Body of pancreas (tissue), 4 donors: ENCODE data around the gene CEACAM5. TPM values are rescaled to one million over a fixed set of nuclear protein-coding genes. Genes with fewer than 3 reads are reported as not detected.
A peak's percentile ranks its signal among the peaks of the same experiment; 100 is the strongest.

Experiments
- ATAC-seq: fragments of 150-250 bp; one replicate; pipeline ENCODE4 v1.9.1; 2016
- DNase-seq, 4 donors: peaks; one replicate each; pipeline ENCODE4 v3.0.0-alpha.2; 2019
- H3K27ac ChIP-seq, 4 donors: fragments of 200-600 bp; sonication (generic); 1 replicate in 3 of 4; 2 replicates in 1 of 4; pipeline versions ENCODE4 v1.5.1 to v1.6.1; 2016 to 2019; ENCODE audit warnings: mild to moderate bottlenecking in 1 of 4, mixed read lengths in 1 of 4, moderate library complexity in 1 of 4
- H3K27me3 ChIP-seq, 2 donors: fragments of 200-600 bp; sonication (generic); one replicate each; pipeline ENCODE4 v1.6.0; 2016; ENCODE audit warnings: mild to moderate bottlenecking in 1 of 2
- H3K36me3 ChIP-seq, 2 donors: fragments of 200-600 bp; sonication (generic); replicated peaks in 1 of 2; 2 replicates each; pipeline ENCODE4 v1.5.1; 2016; ENCODE audit warnings: low read depth in 2 of 2; ENCODE audit not compliant: insufficient read depth in 1 of 2
- H3K4me1 ChIP-seq: fragments of 200-600 bp; sonication (generic); one replicate; pipeline ENCODE4 v1.6.0; 2016
- H3K4me3 ChIP-seq, 2 donors: fragments of 200-600 bp; sonication (generic); 1 replicate in 1 of 2; 2 replicates in 1 of 2; pipeline ENCODE4 v1.5.1; 2016 to 2019
- H3K9me3 ChIP-seq, 3 donors: fragments of 200-600 bp; sonication (generic); 1 replicate in 2 of 3; 2 replicates in 1 of 3; pipeline ENCODE4 v1.5.1; 2016
- CTCF ChIP-seq, 7 experiments: fragments of 450-650 bp in 4 of 7; fragments of 200-600 bp in 3 of 7; sonication (generic) in 3 of 7; IDR thresholded peaks; one replicate each; pipeline ENCODE4 v1.5.1; 2016 to 2019; ENCODE audit warnings: antibody characterized with exemption in 7 of 7
- POLR2A ChIP-seq, 3 donors: fragments of 450-650 bp; IDR thresholded peaks; one replicate each; pipeline ENCODE4 v1.6.1; 2016; ENCODE audit warnings: antibody characterized with exemption in 3 of 3, mild to moderate bottlenecking in 2 of 3
- WGBS, 2 donors: methylation state at CpG; one replicate each; pipeline ENCODE4 v1.1.5; 2017; 5-methylcytosine and 5-hydroxymethylcytosine counted together
- intact Hi-C: fragments of 100-400 bp; cut with DNase I; formaldehyde crosslinking; loops from one replicate; pipeline ENCODE4 v1.15.1; 2023
- total RNA-seq, 2 donors: library from RNA; depleted of rRNA; stranded (reverse); fragments of >200 nt; gene quantifications; one replicate each; pipeline ENCODE4 v1.1.0, GENCODE V29; 2016

The CEACAM5 gene
- total RNA-seq, 2 donors from 2014 or later, result 4.9 TPM; not detected in 1

DNA sequence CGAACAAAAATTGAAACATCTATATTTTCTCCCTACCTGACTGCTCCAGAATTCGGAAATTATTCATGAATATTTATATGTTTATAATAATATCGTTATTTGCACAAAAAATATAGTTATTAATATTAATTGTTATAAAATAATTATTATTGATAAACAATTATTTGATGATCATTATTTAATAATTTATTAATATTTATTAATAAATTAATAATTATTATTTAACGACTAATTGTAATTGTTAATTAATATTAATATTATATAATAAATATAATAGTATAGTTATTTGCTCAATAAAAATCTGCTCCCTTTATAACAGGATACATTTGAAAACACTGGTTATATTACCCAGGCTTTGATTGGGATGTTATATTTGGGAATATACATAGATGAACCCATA lies 61.2 kb downstream of the CEACAM5 start:
- Histone ChIP-seq H3K9me3 (no peaks in the 10 kb centered on the region), H3K4me3 (no peak overlapping the region), H3K4me1 (peaks cover 4% of the 10 kb centered on the region), H3K36me3 (no peaks in the 10 kb centered on the region), H3K27me3 (no peaks in the 10 kb centered on the region), H3K27ac (no peak overlapping the region)
- TF ChIP-seq POLR2A (IDR thresholded peaks at IDR 0.05), result no peak
- no peak for TF ChIP-seq CTCF (IDR thresholded peaks at IDR 0.05)
- ATAC-seq, result no peak
- 73 to 77% methylated on average over 4 of the region's 4 CpGs for WGBS, 2 donors
- intact Hi-C loops, result no loop called here
- DNase-seq, result no peak

DNA sequence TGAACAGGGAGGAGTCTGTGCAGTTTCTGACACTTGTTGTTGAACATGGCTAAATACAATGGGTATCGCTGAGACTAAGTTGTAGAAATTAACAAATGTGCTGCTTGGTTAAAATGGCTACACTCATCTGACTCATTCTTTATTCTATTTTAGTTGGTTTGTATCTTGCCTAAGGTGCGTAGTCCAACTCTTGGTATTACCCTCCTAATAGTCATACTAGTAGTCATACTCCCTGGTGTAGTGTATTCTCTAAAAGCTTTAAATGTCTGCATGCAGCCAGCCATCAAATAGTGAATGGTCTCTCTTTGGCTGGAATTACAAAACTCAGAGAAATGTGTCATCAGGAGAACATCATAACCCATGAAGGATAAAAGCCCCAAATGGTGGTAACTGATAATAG lies 63.0 kb downstream of the CEACAM5 start:
- intact Hi-C loops, result no loop called here
- Histone ChIP-seq H3K27ac (no peak overlapping the region), H3K9me3 (no peaks in the 10 kb centered on the region), H3K27me3 (no peaks in the 10 kb centered on the region), H3K36me3 (no peaks in the 10 kb centered on the region), H3K4me1 (peaks cover 4% of the 10 kb centered on the region), H3K4me3 (no peak overlapping the region)
- 91 to 96% methylated on average over 2 of the region's 2 CpGs for WGBS, 2 donors
- ATAC-seq (no peak), DNase-seq (no peak)
- no peak for TF ChIP-seq POLR2A (IDR thresholded peaks at IDR 0.05)
- TF ChIP-seq CTCF (IDR thresholded peaks at IDR 0.05), result no peak

DNA sequence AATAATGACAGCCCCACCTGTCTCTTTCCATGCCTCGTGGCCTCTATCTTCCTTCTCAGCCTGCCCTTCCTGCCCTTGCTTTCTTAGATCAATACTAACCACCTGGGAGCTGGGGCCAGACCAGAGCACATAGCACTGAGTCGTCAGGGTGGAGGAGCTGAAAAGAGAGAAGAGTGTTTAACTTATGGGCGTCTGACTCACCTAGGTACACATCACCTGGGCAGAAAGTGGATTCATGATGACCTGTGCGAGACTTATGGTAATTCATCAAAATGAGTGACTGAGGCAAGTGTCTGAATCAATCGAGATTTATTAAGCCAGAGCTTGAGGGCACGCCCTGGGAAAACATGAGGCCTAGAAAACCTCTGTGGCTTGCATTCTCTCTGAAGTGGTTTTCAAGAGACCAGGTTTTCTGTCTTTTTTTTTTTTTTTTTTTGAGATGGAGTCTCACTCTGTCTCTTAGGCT lies 66.1 kb downstream of the CEACAM5 start:
- intact Hi-C loops, result no loop called here
- H3K9me3 ChIP-seq, result no peaks in the 10 kb centered on the region
- peak; percentile 52 for ATAC-seq
- H3K4me3 ChIP-seq, result no peak overlapping the region
- TF ChIP-seq CTCF (IDR thresholded peaks at IDR 0.05), result no peak
- TF ChIP-seq POLR2A (IDR thresholded peaks at IDR 0.05), result no peak
- H3K36me3 ChIP-seq, result no peaks in the 10 kb centered on the region
- peaks cover 4% of the 10 kb centered on the region for H3K4me1 ChIP-seq
- H3K27ac ChIP-seq, result no peak overlapping the region
- 36 to 38% methylated on average over 6 of the region's 6 CpGs for WGBS, 2 donors
- peaks cover 0 to 8% of the 10 kb centered on the region in 2 donors for H3K27me3 ChIP-seq
- DNase-seq, result peak in 1 of 4 donors; percentile 32

- no peak for TF ChIP-seq CTCF (IDR thresholded peaks at IDR 0.05)
- no peak for TF ChIP-seq POLR2A (IDR thresholded peaks at IDR 0.05)
- Histone ChIP-seq H3K9me3 (no peaks in the 10 kb centered on the region), H3K36me3 (no peaks in the 10 kb centered on the region), H3K4me1 (peaks cover 4% of the 10 kb centered on the region), H3K4me3 (no peak overlapping the region), H3K27ac (no peak overlapping the region), H3K27me3 (peaks cover 0 to 12% of the 10 kb centered on the region in 2 donors)
- ATAC-seq, result no peak
- no peak for DNase-seq
- WGBS, 2 donors, result 57 to 61% methylated on average over 2 of the region's 2 CpGs
- intact Hi-C loops, result no loop called here
Observed at GRCh38 chr19:41776700-41777099, 68.3 kb downstream of the CEACAM5 start.

Other genes with a start within 250 kb of the CEACAM5 start
- under 1 TPM in 1 of 2 donors, not detected in 1; 0.52 TPM for gene CEACAM21, start 132.5 kb upstream of the CEACAM5 start, total RNA-seq
- gene CEACAM4, start 81.6 kb upstream of the CEACAM5 start, total RNA-seq, result 1 to 10 TPM in 1 of 2 donors, not detected in 1; 1.8 TPM
- gene CEACAM7, start 20.4 kb upstream of the CEACAM5 start, total RNA-seq, result under 1 TPM; 0.52 to 0.99 TPM
- gene CEACAM6, start 46.9 kb downstream of the CEACAM5 start, total RNA-seq, result 10 to 100 TPM in 1 of 2 donors, 1 to 10 TPM in 1; 3.0 to 27.0 TPM
- not detected for gene CEACAM3, start 88.0 kb downstream of the CEACAM5 start, total RNA-seq
- not detected for gene LYPD4, start 136.1 kb downstream of the CEACAM5 start, total RNA-seq
- not detected for gene DMRTC2, start 136.4 kb downstream of the CEACAM5 start, total RNA-seq
- gene RPS19, start 151.6 kb downstream of the CEACAM5 start, total RNA-seq, result 100 to 1,000 TPM; 454 to 832 TPM
- gene CD79A, start 168.7 kb downstream of the CEACAM5 start, total RNA-seq, result not detected
- gene ARHGEF1, start 174.6 kb downstream of the CEACAM5 start, total RNA-seq, result 100 to 1,000 TPM in 1 of 2 donors, 10 to 100 TPM in 1; 43.8 to 104 TPM
- not detected for gene ERFL, start 219.8 kb downstream of the CEACAM5 start, total RNA-seq